Measurements from ENCODE around the gene FOXP1. TPM values are rescaled to one million over a fixed set of nuclear protein-coding genes. Genes with fewer than 3 reads are reported as not detected.

Gene FOXP1
- total and polyA plus RNA-seq, 9 of the 15 experiments (the other 6 are each of a cell fraction or from before 2014, with no cell fraction given), result 7.7 to 34.5 (median 13.7) TPM

DNA sequence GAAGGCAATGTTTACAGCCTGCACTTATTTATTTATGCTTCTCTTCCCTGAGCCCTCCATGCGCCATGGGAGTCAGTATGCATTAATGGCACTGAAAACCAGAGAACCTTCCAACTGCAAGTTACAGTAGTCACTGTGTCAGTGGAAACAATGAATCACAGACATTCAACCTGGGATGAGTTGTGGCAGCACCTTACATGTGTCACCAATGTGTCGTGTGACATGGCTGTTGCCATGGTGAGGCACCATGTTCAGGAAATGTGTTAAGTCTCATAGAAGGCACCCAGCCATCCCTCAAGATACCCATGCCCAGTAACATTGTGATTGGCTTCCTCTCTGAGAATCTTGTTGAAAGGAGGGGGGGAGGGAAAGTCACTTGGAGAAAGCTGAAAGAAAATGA is 105.0 kb downstream of the FOXP1 start:
- H3K9me3 ChIP-seq (replicated peaks; ENCODE audit: control insufficient read depth, insufficient read depth, low read depth, low read length), result no peaks in the 10 kb centered on the region
- no peak overlapping the region for H2AFZ ChIP-seq (ENCODE audit: low read depth, low read length)
- intact Hi-C loops (cut with micrococcal nuclease) (no loop called here), in situ Hi-C loops (cut with MboI) (no loop called here)
- no peaks in the 10 kb centered on the region for H3K36me3 ChIP-seq (ENCODE audit: control insufficient read depth, insufficient read depth, low read length)
- no peak for ATAC-seq
- no peak overlapping the region for H3K4me3 ChIP-seq
- H3K79me2 ChIP-seq (ENCODE audit: control insufficient read depth, insufficient read depth, low read length), result no peaks in the 10 kb centered on the region
- 71% methylated on average over 2 of the region's 2 CpGs for WGBS (ENCODE audit: insufficient coverage, low coverage, missing lambda C conversion rate)
- no peaks in the 10 kb centered on the region for H3K27me3 ChIP-seq (ENCODE audit: control insufficient read depth in 2 of 2, insufficient read depth in 2 of 2, low read length in 2 of 2)
- POLR2A ChIA-PET, result no interaction called here
- H3K4me2 ChIP-seq (ENCODE audit: insufficient read depth, low read length), result no peak overlapping the region
- no peak overlapping the region for H3K9ac ChIP-seq (ENCODE audit: insufficient read depth in 1 of 2, low read depth in 2 of 2, low read length in 2 of 2)
- H3K4me1 ChIP-seq (replicated peaks in 1 of 2; ENCODE audit: control insufficient read depth in 2 of 2, insufficient read depth in 2 of 2, low read length in 2 of 2), result no peaks in the 10 kb centered on the region
- no peaks in the 10 kb centered on the region for H3K9me1 ChIP-seq (ENCODE audit: control insufficient read depth, insufficient read depth, low read length)
- DNase-seq (ENCODE audit: extremely low read depth in 1 of 4, low spot score in 3 of 4), result no peak
- no peak overlapping the region for H3K27ac ChIP-seq (ENCODE audit: extremely low read depth, low read depth, low read length)
- TF ChIP-seq RFX1 (IDR thresholded peaks at IDR 0.05) (peak; percentile 38; the same call in 1 of the 2 replicates), ZNF217 (CRISPR knock-in tag; IDR thresholded peaks at IDR 0.05) (no peak)
- FAIRE-seq, result no peak
- CTCF ChIA-PET (ENCODE audit: low intra/inter-chr PET ratio), result no interaction called here
- BruUV-seq (replicated peaks), result no TSS peak
- no peaks in the 10 kb centered on the region for H4K20me1 ChIP-seq (replicated peaks; ENCODE audit: control insufficient read depth, insufficient read depth, low read length)

DNA sequence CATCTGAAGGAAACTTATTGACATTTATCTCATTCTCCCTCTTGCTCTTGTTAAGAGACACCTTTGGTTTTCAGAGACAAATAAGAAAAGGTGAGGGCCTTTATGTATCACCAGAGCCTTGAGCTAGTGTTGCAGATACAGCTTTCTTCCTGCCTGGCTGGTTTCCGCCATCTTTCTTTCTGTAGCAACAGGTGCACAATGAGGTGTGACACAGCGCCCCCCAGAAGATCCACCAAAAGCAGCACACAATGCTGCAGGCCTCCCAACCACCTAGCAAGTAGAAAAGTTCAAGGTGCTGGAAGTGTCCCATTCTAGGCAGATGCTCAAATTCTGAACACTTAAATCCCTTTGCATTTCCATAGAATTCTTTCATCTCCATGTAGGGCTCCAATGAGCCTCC is 106.6 kb downstream of the FOXP1 start:
- intact Hi-C loops (cut with micrococcal nuclease), result no loop called here
- in situ Hi-C loops (cut with MboI), result no loop called here
- Histone ChIP-seq H3K4me1 (replicated peaks in 1 of 2; ENCODE audit: control insufficient read depth in 2 of 2, insufficient read depth in 2 of 2, low read length in 2 of 2) (no peaks in the 10 kb centered on the region), H3K4me2 (ENCODE audit: insufficient read depth, low read length) (no peak overlapping the region), H3K27ac (ENCODE audit: extremely low read depth, low read depth, low read length) (no peak overlapping the region), H3K36me3 (ENCODE audit: control insufficient read depth, insufficient read depth, low read length) (no peaks in the 10 kb centered on the region), H3K27me3 (ENCODE audit: control insufficient read depth in 2 of 2, insufficient read depth in 2 of 2, low read length in 2 of 2) (no peaks in the 10 kb centered on the region), H3K4me3 (no peak overlapping the region), H3K9me3 (replicated peaks; ENCODE audit: control insufficient read depth, insufficient read depth, low read depth, low read length) (no peaks in the 10 kb centered on the region), H2AFZ (ENCODE audit: low read depth, low read length) (no peak overlapping the region), H3K9me1 (ENCODE audit: control insufficient read depth, insufficient read depth, low read length) (no peaks in the 10 kb centered on the region), H3K79me2 (ENCODE audit: control insufficient read depth, insufficient read depth, low read length) (no peaks in the 10 kb centered on the region), H3K9ac (ENCODE audit: insufficient read depth in 1 of 2, low read depth in 2 of 2, low read length in 2 of 2) (no peak overlapping the region), H4K20me1 (replicated peaks; ENCODE audit: control insufficient read depth, insufficient read depth, low read length) (no peaks in the 10 kb centered on the region)
- BruUV-seq (replicated peaks), result no TSS peak
- no peak for ATAC-seq
- ChIA-PET CTCF (ENCODE audit: low intra/inter-chr PET ratio) (no interaction called here), POLR2A (no interaction called here)
- no peak for TF ChIP-seq OTX1 (CRISPR knock-in tag; IDR thresholded peaks at IDR 0.05)
- TF ChIP-seq, protein P1, sequence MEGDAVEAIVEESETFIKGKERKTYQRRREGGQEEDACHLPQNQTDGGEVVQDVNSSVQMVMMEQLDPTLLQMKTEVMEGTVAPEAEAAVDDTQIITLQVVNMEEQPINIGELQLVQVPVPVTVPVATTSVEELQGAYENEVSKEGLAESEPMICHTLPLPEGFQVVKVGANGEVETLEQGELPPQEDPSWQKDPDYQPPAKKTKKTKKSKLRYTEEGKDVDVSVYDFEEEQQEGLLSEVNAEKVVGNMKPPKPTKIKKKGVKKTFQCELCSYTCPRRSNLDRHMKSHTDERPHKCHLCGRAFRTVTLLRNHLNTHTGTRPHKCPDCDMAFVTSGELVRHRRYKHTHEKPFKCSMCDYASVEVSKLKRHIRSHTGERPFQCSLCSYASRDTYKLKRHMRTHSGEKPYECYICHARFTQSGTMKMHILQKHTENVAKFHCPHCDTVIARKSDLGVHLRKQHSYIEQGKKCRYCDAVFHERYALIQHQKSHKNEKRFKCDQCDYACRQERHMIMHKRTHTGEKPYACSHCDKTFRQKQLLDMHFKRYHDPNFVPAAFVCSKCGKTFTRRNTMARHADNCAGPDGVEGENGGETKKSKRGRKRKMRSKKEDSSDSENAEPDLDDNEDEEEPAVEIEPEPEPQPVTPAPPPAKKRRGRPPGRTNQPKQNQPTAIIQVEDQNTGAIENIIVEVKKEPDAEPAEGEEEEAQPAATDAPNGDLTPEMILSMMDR (IDR thresholded peaks at IDR 0.05 in 2 of 3, conservative IDR thresholded peaks at IDR 0.05 in 1 of 3; ENCODE audit: insufficient read depth in 2 of 3, low read depth in 1 of 3, low read length in 3 of 3), result peak in 1 of 3 experiments; percentile 7; a peak in 1 of 6 replicates
- no peak for TF ChIP-seq CBFB (CRISPR knock-in tag; IDR thresholded peaks at IDR 0.05)
- TF ChIP-seq, protein P2, sequence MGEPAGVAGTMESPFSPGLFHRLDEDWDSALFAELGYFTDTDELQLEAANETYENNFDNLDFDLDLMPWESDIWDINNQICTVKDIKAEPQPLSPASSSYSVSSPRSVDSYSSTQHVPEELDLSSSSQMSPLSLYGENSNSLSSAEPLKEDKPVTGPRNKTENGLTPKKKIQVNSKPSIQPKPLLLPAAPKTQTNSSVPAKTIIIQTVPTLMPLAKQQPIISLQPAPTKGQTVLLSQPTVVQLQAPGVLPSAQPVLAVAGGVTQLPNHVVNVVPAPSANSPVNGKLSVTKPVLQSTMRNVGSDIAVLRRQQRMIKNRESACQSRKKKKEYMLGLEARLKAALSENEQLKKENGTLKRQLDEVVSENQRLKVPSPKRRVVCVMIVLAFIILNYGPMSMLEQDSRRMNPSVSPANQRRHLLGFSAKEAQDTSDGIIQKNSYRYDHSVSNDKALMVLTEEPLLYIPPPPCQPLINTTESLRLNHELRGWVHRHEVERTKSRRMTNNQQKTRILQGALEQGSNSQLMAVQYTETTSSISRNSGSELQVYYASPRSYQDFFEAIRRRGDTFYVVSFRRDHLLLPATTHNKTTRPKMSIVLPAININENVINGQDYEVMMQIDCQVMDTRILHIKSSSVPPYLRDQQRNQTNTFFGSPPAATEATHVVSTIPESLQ (CRISPR knock-in tag; IDR thresholded peaks at IDR 0.05), result no peak
- TF ChIP-seq ELF1 (tag; IDR thresholded peaks at IDR 0.05), result no peak
- WGBS (ENCODE audit: insufficient coverage, low coverage, missing lambda C conversion rate), result 91% methylated on average over 2 of the region's 2 CpGs
- no peak for FAIRE-seq
- peak in 1 of 4 experiments; percentile 10 for DNase-seq (ENCODE audit: extremely low read depth in 1 of 4, low spot score in 3 of 4)
